Measurements from ENCODE around the gene GPC3.

Gene GPC3

DNA sequence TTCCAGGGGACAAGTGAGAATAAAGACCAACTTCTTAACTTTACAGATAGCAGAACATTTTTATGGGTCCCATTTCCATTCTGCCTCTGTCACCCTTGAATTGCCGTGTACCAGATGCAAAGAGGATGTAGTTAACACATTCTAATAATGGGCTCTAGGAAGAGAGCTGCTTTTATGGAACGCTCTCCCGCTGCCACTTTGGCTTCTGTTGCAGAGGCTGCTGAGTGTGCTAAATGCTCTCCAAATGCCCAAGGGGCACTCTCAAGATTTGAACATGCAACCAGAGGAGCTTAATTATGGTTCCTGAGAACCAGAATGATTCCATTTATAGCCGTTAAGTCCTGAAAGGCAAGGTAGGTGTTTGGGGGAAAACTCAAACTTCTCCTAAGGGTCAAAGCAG is 28.1 kb upstream of the GPC3 start:
- Histone ChIP-seq H3K4me2 (ENCODE audit: low read length) (no peak overlapping the region), H3K36me3 (ENCODE audit: insufficient read depth, low read length) (no peaks in the 10 kb centered on the region), H2AFZ (ENCODE audit: low read length) (no peak overlapping the region), H3K9ac (ENCODE audit: low read length) (no peak overlapping the region), H3K4me3 (ENCODE audit: low read depth, low read length, poor library complexity, severe bottlenecking) (no peak overlapping the region), H4K20me1 (ENCODE audit: insufficient read depth, low read length) (no peaks in the 10 kb centered on the region), H3F3A (ENCODE audit: insufficient read depth, low read length) (no peaks in the 10 kb centered on the region), H3K9me2 (ENCODE audit: low read depth, low read length) (no peaks in the 10 kb centered on the region), H3K27ac (ENCODE audit: low read depth, low read length, poor library complexity, severe bottlenecking) (no peak overlapping the region), H3K27me3 (ENCODE audit: insufficient read depth, low read length) (no peaks in the 10 kb centered on the region), H3K79me2 (ENCODE audit: insufficient read depth, low read length) (no peaks in the 10 kb centered on the region), H3K4me1 (ENCODE audit: insufficient read depth, low read length, severe bottlenecking) (no peaks in the 10 kb centered on the region), H3K9me3 (ENCODE audit: low read length) (no peaks in the 10 kb centered on the region)
- TF ChIP-seq, protein P1, sequence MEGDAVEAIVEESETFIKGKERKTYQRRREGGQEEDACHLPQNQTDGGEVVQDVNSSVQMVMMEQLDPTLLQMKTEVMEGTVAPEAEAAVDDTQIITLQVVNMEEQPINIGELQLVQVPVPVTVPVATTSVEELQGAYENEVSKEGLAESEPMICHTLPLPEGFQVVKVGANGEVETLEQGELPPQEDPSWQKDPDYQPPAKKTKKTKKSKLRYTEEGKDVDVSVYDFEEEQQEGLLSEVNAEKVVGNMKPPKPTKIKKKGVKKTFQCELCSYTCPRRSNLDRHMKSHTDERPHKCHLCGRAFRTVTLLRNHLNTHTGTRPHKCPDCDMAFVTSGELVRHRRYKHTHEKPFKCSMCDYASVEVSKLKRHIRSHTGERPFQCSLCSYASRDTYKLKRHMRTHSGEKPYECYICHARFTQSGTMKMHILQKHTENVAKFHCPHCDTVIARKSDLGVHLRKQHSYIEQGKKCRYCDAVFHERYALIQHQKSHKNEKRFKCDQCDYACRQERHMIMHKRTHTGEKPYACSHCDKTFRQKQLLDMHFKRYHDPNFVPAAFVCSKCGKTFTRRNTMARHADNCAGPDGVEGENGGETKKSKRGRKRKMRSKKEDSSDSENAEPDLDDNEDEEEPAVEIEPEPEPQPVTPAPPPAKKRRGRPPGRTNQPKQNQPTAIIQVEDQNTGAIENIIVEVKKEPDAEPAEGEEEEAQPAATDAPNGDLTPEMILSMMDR (IDR thresholded peaks at IDR 0.05; ENCODE audit: low read length), result no peak
- TF ChIP-seq EZH2 (IDR thresholded peaks at IDR 0.05; ENCODE audit: borderline replicate concordance, low read length), result no peak

GRCh38 chrX:134013092-134013497 is 27.7 kb upstream of the GPC3 start:
- no peak overlapping the region for H3K9ac ChIP-seq (ENCODE audit: low read length)
- no peaks in the 10 kb centered on the region for H3K27me3 ChIP-seq (ENCODE audit: insufficient read depth, low read length)
- no peak overlapping the region for H3K4me3 ChIP-seq (ENCODE audit: low read depth, low read length, poor library complexity, severe bottlenecking)
- no peak overlapping the region for H2AFZ ChIP-seq (ENCODE audit: low read length)
- no peaks in the 10 kb centered on the region for H3K36me3 ChIP-seq (ENCODE audit: insufficient read depth, low read length)
- TF ChIP-seq EZH2 (IDR thresholded peaks at IDR 0.05; ENCODE audit: borderline replicate concordance, low read length), result no peak
- TF ChIP-seq, protein P1 (IDR thresholded peaks at IDR 0.05; ENCODE audit: low read length), result no peak
- H3K27ac ChIP-seq (ENCODE audit: low read depth, low read length, poor library complexity, severe bottlenecking), result no peak overlapping the region
- H3K4me1 ChIP-seq (ENCODE audit: insufficient read depth, low read length, severe bottlenecking), result no peaks in the 10 kb centered on the region
- no peaks in the 10 kb centered on the region for H3K79me2 ChIP-seq (ENCODE audit: insufficient read depth, low read length)
- H3K4me2 ChIP-seq (ENCODE audit: low read length), result no peak overlapping the region
- H3K9me2 ChIP-seq (ENCODE audit: low read depth, low read length), result no peaks in the 10 kb centered on the region
- H3F3A ChIP-seq (ENCODE audit: insufficient read depth, low read length), result no peaks in the 10 kb centered on the region
- H3K9me3 ChIP-seq (ENCODE audit: low read length), result no peaks in the 10 kb centered on the region
- H4K20me1 ChIP-seq (ENCODE audit: insufficient read depth, low read length), result no peaks in the 10 kb centered on the region

GRCh38 chrX:134010690-134011089 is 25.3 kb upstream of the GPC3 start:
- H3K36me3 ChIP-seq (ENCODE audit: insufficient read depth, low read length), result no peaks in the 10 kb centered on the region
- TF ChIP-seq, protein P1 (IDR thresholded peaks at IDR 0.05; ENCODE audit: low read length), result no peak
- no peak for TF ChIP-seq EZH2 (IDR thresholded peaks at IDR 0.05; ENCODE audit: borderline replicate concordance, low read length)
- H3K27me3 ChIP-seq (ENCODE audit: insufficient read depth, low read length), result no peaks in the 10 kb centered on the region
- H3K9me3 ChIP-seq (ENCODE audit: low read length), result no peaks in the 10 kb centered on the region
- no peak overlapping the region for H3K4me3 ChIP-seq (ENCODE audit: low read depth, low read length, poor library complexity, severe bottlenecking)
- no peak overlapping the region for H2AFZ ChIP-seq (ENCODE audit: low read length)
- no peak overlapping the region for H3K9ac ChIP-seq (ENCODE audit: low read length)
- H3K27ac ChIP-seq (ENCODE audit: low read depth, low read length, poor library complexity, severe bottlenecking), result no peak overlapping the region
- H4K20me1 ChIP-seq (ENCODE audit: insufficient read depth, low read length), result no peaks in the 10 kb centered on the region
- no peaks in the 10 kb centered on the region for H3K4me1 ChIP-seq (ENCODE audit: insufficient read depth, low read length, severe bottlenecking)
- H3F3A ChIP-seq (ENCODE audit: insufficient read depth, low read length), result no peaks in the 10 kb centered on the region
- no peak overlapping the region for H3K4me2 ChIP-seq (ENCODE audit: low read length)
- no peaks in the 10 kb centered on the region for H3K79me2 ChIP-seq (ENCODE audit: insufficient read depth, low read length)
- H3K9me2 ChIP-seq (ENCODE audit: low read depth, low read length), result no peaks in the 10 kb centered on the region
